ENCODE data around the gene CDK18.

GRCh38 chr1:205476648-205477047 is 27.8 kb upstream of the CDK18 start:
- TF ChIP-seq POLR2A (IDR thresholded peaks at IDR 0.05; ENCODE audit: low read depth) (no peak), CTCF (IDR thresholded peaks at IDR 0.05) (no peak), EP300 (IDR thresholded peaks at IDR 0.05) (no peak), POLR2AphosphoS5 (IDR thresholded peaks at IDR 0.05) (no peak)
